PC-3 (cell line): ENCODE results near the gene CEP78. TPM values are rescaled to one million over a fixed set of nuclear protein-coding genes. Genes with fewer than 3 reads are reported as not detected.

Experiments used
- ATAC-seq: fragments of 200-7000 bp; cut with Tn5 transposase; 2 replicates; pipeline ENCODE4 v1.9.1; 2020; ENCODE audit warnings: mild to moderate bottlenecking, moderate library complexity
- BruUV-seq: library from RNA; stranded (reverse); fragments of 400-500 nt; replicated peaks from 2 replicates; lab custom pipeline; 2021; lab: Mats Ljungman, UMichigan
- CTCF ChIA-PET: fragments of 300-600 bp; sonication (Branson Sonifier 250); formaldehyde crosslinking; loops from one replicate; lab custom pipeline; 2022; ENCODE audit warnings: antibody characterized with exemption; lab: Charles Lee
- POLR2A ChIA-PET: fragments of 300-600 bp; sonication (Branson Sonifier 250); formaldehyde crosslinking; loops from one replicate; lab custom pipeline; 2022; ENCODE audit warnings: antibody characterized with exemption; ENCODE audit not compliant: unreplicated experiment; lab: Charles Lee
- DNase-seq: peaks from one replicate; pipeline ENCODE4 v3.0.0-alpha.2; 2015
- H2AFZ ChIP-seq: fragments of 300-600 bp; sonication (generic); 2 replicates; pipeline ENCODE4 v1.6.0; 2016; ENCODE audit warnings: antibody characterized with exemption, low read length
- H3F3A ChIP-seq: fragments of 300-600 bp; sonication (generic); one replicate; pipeline ENCODE4 v1.6.0; 2017; ENCODE audit warnings: antibody characterized with exemption, low read length, control low read depth, mild to moderate bottlenecking; ENCODE audit not compliant: unreplicated experiment
- H3K27ac ChIP-seq: fragments of 300-600 bp; sonication (generic); 2 replicates; pipeline ENCODE4 v1.5.1; 2016; ENCODE audit warnings: mild to moderate bottlenecking, low read length
- H3K27me3 ChIP-seq: fragments of 300-600 bp; sonication (generic); 2 replicates; pipeline ENCODE4 v1.6.1; 2016; ENCODE audit warnings: low read length, mixed read lengths
- H3K36me3 ChIP-seq: fragments of 300-600 bp; sonication (generic); 2 replicates; pipeline ENCODE4 v1.6.1; 2016; ENCODE audit warnings: low read depth, mixed run types, low read length, mixed read lengths
- H3K4me1 ChIP-seq: fragments of 300-600 bp; sonication (generic); 2 replicates; pipeline ENCODE4 v1.5.1; 2016; ENCODE audit warnings: low read length; ENCODE audit not compliant: insufficient read depth
- H3K4me2 ChIP-seq: fragments of 300-600 bp; sonication (generic); 2 replicates; pipeline ENCODE4 v1.6.0; 2016; ENCODE audit warnings: low read length
- H3K4me3 ChIP-seq: fragments of 300-600 bp; sonication (generic); 2 replicates; pipeline ENCODE4 v1.5.1; 2016; ENCODE audit warnings: mild to moderate bottlenecking, low read length, mixed read lengths
- H3K79me2 ChIP-seq: fragments of 300-600 bp; sonication (generic); 2 replicates; pipeline ENCODE4 v1.6.1; 2017; ENCODE audit warnings: low read length, mixed read lengths
- H3K9ac ChIP-seq: fragments of 300-600 bp; sonication (generic); 2 replicates; pipeline ENCODE4 v1.6.0; 2016; ENCODE audit warnings: mild to moderate bottlenecking, low read length
- H3K9me2 ChIP-seq: fragments of 300-600 bp; sonication (generic); replicated peaks from 2 replicates; pipeline ENCODE4 v1.6.1; 2016; ENCODE audit warnings: mixed run types, low read length, mixed read lengths
- H3K9me3 ChIP-seq: fragments of 300-600 bp; sonication (generic); 2 replicates; pipeline ENCODE4 v1.6.1; 2016; ENCODE audit warnings: low read length, mixed read lengths
- H4K20me1 ChIP-seq: fragments of 300-600 bp; sonication (generic); 2 replicates; pipeline ENCODE4 v1.6.1; 2016; ENCODE audit warnings: low read length, mixed read lengths
- EZH2 ChIP-seq: fragments of 300-600 bp; sonication (generic); IDR thresholded peaks from one replicate; pipeline ENCODE4 v1.6.1; 2017; ENCODE audit warnings: antibody characterized with exemption, mild to moderate bottlenecking, low read length; ENCODE audit not compliant: unreplicated experiment
- EZH2phosphoT487 ChIP-seq: fragments of 300-600 bp; sonication (generic); IDR thresholded peaks from 2 replicates; pipeline ENCODE4 v1.6.1; 2018; ENCODE audit warnings: mild to moderate bottlenecking, antibody characterized with exemption, low read length, borderline replicate concordance
- intact Hi-C: fragments of 100-400 bp; cut with micrococcal nuclease; formaldehyde crosslinking; loops from 2 replicates; pipeline ENCODE4 v1.9.0; 2023
- total RNA-seq: library from RNA; depleted of rRNA; stranded (reverse); fragments of >200 nt; gene quantifications from 2 replicates; pipeline ENCODE4 v1.2.3, GENCODE V29; 2014; rRNA removed
- TF ChIP-seq, protein P1 (sequence below): fragments of 300-600 bp; sonication (generic); conservative IDR thresholded peaks from 2 replicates; pipeline ENCODE4 v1.5.1; 2017; ENCODE audit warnings: antibody characterized with exemption, low read depth, mild to moderate bottlenecking, low read length

The CEP78 gene
- total RNA-seq, 1 experiment from 2014 or later = 52.5 TPM

GRCh38 chr9:78326564-78326963 lies 90.7 kb downstream of the CEP78 start:
- ChIA-PET POLR2A (no interaction called here), CTCF (no interaction called here)
- ATAC-seq (no peak), DNase-seq (no peak)
- intact Hi-C loops = no loop called here
- Histone ChIP-seq H3K9me3 (no peaks in the 10 kb centered on the region), H4K20me1 (no peaks in the 10 kb centered on the region), H3F3A (no peaks in the 10 kb centered on the region), H3K9ac (no peak overlapping the region), H3K27me3 (no peaks in the 10 kb centered on the region), H3K4me2 (no peak overlapping the region), H3K36me3 (0 out of 2 replicates have a peak, but pooled peaks cover 6% of the 10 kb centered on the region), H3K79me2 (no peaks in the 10 kb centered on the region), H3K9me2 (no peaks in the 10 kb centered on the region), H2AFZ (no peak overlapping the region), H3K4me3 (no peak overlapping the region), H3K27ac (no peak overlapping the region), H3K4me1 (no peaks in the 10 kb centered on the region)
- BruUV-seq = no TSS peak
- TF ChIP-seq EZH2 (no peak), EZH2phosphoT487 (no peak)
- TF ChIP-seq, protein P1, sequence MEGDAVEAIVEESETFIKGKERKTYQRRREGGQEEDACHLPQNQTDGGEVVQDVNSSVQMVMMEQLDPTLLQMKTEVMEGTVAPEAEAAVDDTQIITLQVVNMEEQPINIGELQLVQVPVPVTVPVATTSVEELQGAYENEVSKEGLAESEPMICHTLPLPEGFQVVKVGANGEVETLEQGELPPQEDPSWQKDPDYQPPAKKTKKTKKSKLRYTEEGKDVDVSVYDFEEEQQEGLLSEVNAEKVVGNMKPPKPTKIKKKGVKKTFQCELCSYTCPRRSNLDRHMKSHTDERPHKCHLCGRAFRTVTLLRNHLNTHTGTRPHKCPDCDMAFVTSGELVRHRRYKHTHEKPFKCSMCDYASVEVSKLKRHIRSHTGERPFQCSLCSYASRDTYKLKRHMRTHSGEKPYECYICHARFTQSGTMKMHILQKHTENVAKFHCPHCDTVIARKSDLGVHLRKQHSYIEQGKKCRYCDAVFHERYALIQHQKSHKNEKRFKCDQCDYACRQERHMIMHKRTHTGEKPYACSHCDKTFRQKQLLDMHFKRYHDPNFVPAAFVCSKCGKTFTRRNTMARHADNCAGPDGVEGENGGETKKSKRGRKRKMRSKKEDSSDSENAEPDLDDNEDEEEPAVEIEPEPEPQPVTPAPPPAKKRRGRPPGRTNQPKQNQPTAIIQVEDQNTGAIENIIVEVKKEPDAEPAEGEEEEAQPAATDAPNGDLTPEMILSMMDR = no peak

Other genes starting within 250 kb of the CEP78 start
- 0.51 and 0.86 TPM in 2 replicates for gene GNAQ, start 204.3 kb upstream of the CEP78 start, total RNA-seq
- gene PSAT1, start 61.0 kb downstream of the CEP78 start, total RNA-seq = 45.6 and 52.5 TPM in 2 replicates